Measurements from ENCODE around the gene CTAG1A.
"Not testable (repeated sequence)": the region's sequence is repeated elsewhere in the genome, so short reads cannot be mapped to it uniquely, and the experiment has no call there.

DNA sequence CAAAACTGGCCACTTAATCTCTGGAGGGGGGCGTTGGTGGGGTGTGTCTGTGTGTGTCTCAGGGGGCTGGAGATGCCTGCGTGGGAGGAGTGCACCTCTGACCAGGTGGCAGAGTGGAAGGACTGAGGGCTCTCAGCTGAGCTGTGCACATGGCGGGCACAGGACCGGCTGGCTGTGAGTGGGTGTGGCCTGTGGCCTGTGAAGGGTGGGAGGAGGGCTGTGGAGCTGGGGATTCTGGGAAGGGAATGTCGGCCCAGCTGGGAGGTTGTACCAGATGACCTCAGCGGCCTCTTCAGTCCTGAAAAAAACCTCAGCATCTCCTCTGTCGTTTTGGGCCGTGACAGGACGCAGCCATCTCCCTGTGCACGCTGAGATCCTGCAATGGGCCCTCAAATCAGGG, 22.6 kb upstream of the CTAG1A start:
- TF ChIP-seq, protein P1, sequence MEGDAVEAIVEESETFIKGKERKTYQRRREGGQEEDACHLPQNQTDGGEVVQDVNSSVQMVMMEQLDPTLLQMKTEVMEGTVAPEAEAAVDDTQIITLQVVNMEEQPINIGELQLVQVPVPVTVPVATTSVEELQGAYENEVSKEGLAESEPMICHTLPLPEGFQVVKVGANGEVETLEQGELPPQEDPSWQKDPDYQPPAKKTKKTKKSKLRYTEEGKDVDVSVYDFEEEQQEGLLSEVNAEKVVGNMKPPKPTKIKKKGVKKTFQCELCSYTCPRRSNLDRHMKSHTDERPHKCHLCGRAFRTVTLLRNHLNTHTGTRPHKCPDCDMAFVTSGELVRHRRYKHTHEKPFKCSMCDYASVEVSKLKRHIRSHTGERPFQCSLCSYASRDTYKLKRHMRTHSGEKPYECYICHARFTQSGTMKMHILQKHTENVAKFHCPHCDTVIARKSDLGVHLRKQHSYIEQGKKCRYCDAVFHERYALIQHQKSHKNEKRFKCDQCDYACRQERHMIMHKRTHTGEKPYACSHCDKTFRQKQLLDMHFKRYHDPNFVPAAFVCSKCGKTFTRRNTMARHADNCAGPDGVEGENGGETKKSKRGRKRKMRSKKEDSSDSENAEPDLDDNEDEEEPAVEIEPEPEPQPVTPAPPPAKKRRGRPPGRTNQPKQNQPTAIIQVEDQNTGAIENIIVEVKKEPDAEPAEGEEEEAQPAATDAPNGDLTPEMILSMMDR (IDR thresholded peaks at IDR 0.05), result not testable (repeated sequence)
- TF ChIP-seq POLR2A, EP300, POLR2AphosphoS5 (IDR thresholded peaks at IDR 0.05): not testable (repeated sequence)

All from sigmoid colon (tissue), 4 donors.